Measurements from ENCODE around the gene ARMC8. TPM values are rescaled to one million over a fixed set of nuclear protein-coding genes. Genes with fewer than 3 reads are reported as not detected.

Gene ARMC8
- total RNA-seq, 6 experiments from 2014 or later = 29.0 to 37.9 (median 35.0) TPM

DNA sequence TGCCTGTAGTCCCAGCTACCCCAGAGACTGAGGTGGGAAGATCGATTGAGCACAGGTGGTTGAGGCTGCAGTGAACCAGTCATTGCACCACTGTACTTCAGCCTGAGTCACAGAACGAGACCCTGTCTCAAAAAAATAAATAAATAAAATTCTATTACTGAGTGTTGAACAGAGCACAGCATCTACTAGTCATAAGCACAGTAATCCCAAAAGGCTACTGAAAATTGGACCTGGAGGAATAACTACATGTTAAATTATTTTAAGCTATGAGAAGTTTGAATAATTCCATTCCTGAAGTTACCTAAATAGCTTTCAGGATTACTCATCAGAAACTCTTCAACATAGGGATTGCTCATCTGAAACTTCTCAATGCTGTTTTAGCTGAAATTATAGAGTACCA is 43.4 kb downstream of the ARMC8 start:
- Mint-ChIP-seq H3K4me3 (no peak overlapping the region), H3K27me3 (ENCODE audit: insufficient read depth) (no peaks in the 10 kb centered on the region), H3K9me3 (no peaks in the 10 kb centered on the region), H3K4me1 (ENCODE audit: low read depth) (peaks cover 45% of the 10 kb centered on the region), H3K27ac (peak overlapping the region; percentile 38; the same call in 1 of the 2 replicates), H3K36me3 (ENCODE audit: low read depth) (peaks cover 8% of the 10 kb centered on the region)
- DNase-seq = peak; percentile 25
- no peak for TF ChIP-seq CTCF (IDR thresholded peaks at IDR 0.05)

GRCh38 chr3:138232705-138233364 is 45.7 kb downstream of the ARMC8 start:
- no peak overlapping the region for H3K4me3 Mint-ChIP-seq
- peaks cover 17% of the 10 kb centered on the region for H3K36me3 Mint-ChIP-seq (ENCODE audit: low read depth)
- H3K4me1 Mint-ChIP-seq (ENCODE audit: low read depth) = peaks cover 32% of the 10 kb centered on the region
- H3K27ac Mint-ChIP-seq = no peak overlapping the region
- no peaks in the 10 kb centered on the region for H3K9me3 Mint-ChIP-seq
- DNase-seq = no peak
- no peaks in the 10 kb centered on the region for H3K27me3 Mint-ChIP-seq (ENCODE audit: insufficient read depth)
- TF ChIP-seq CTCF (IDR thresholded peaks at IDR 0.05) = no peak

GRCh38 chr3:138234401-138235179 is 47.5 kb downstream of the ARMC8 start:
- peaks cover 17% of the 10 kb centered on the region for H3K36me3 Mint-ChIP-seq (ENCODE audit: low read depth)
- peaks cover 26% of the 10 kb centered on the region for H3K4me1 Mint-ChIP-seq (ENCODE audit: low read depth)
- H3K27me3 Mint-ChIP-seq (ENCODE audit: insufficient read depth) = no peaks in the 10 kb centered on the region
- no peaks in the 10 kb centered on the region for H3K9me3 Mint-ChIP-seq
- TF ChIP-seq CTCF (IDR thresholded peaks at IDR 0.05) = no peak
- H3K27ac Mint-ChIP-seq = peak overlapping the region; percentile 2; the same call in 1 of the 2 replicates
- H3K4me3 Mint-ChIP-seq = no peak overlapping the region
- DNase-seq = peak; percentile 28

DNA sequence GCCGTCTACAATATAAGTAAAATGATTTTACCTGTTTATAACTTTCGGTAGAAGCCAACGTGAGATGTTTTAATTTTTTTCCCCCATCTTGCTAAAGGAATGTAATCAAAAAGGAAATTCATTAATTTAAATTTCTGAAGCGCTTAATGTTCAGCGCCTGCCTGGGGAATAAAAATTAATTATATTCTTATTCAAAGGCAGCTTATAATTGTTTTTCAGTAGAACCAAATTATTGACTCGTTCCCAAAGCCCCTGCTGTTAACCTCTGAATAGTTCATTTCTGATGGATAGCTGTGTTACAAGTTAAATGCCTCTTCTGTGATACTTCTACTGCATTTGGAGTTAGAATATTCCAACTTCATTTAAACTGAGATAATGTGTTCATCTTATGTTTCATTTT is 51.6 kb downstream of the ARMC8 start:
- Mint-ChIP-seq H3K27ac (no peak overlapping the region), H3K36me3 (ENCODE audit: low read depth) (peaks cover 21% of the 10 kb centered on the region), H3K27me3 (ENCODE audit: insufficient read depth) (no peaks in the 10 kb centered on the region), H3K9me3 (no peaks in the 10 kb centered on the region), H3K4me3 (no peak overlapping the region), H3K4me1 (ENCODE audit: low read depth) (peaks cover 18% of the 10 kb centered on the region)
- no peak for DNase-seq
- no peak for TF ChIP-seq CTCF (IDR thresholded peaks at IDR 0.05)

- Mint-ChIP-seq H3K36me3 (ENCODE audit: low read depth) (peaks cover 34% of the 10 kb centered on the region), H3K4me3 (no peak overlapping the region), H3K27ac (peak overlapping the region; percentile 69), H3K4me1 (ENCODE audit: low read depth) (peaks cover 7% of the 10 kb centered on the region; the same call in 1 of the 2 replicates), H3K27me3 (ENCODE audit: insufficient read depth) (no peaks in the 10 kb centered on the region), H3K9me3 (no peaks in the 10 kb centered on the region)
- TF ChIP-seq CTCF (IDR thresholded peaks at IDR 0.05) = no peak
- peak; percentile 74 for DNase-seq
These were observed 54.0 kb downstream of the ARMC8 start for GRCh38 chr3:138241061-138241460.

All from HFFc6 (cell line).